Measurements from ENCODE around the gene COX18. TPM values are rescaled to one million over a fixed set of nuclear protein-coding genes. Genes with fewer than 3 reads are reported as not detected.

Gene COX18
- total RNA-seq, 1 donor from 2014 or later = 17.7 TPM

DNA sequence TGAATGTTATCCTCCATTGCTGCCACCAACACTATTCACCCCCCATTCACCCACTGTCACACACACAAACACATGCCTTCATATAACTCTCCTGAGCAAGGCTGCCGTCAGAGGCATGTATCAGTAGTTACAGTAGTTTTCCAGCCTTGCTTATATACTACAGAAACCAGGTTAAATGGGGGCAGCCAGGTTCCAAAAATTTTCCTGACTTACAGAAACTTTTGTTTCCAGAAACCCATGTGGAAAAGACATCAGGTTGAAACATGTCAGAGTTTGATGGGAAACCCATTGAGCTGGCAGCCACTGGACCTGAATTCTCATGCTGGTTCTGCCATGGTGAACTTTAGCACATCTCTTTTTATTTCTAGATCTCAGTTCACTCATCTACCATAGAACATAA is 64.0 kb downstream of the COX18 start:
- Mint-ChIP-seq H3K4me3 (no peak overlapping the region), H3K36me3 (no peaks in the 10 kb centered on the region), H3K27ac (no peak overlapping the region), H3K4me1 (no peaks in the 10 kb centered on the region), H3K9me3 (peaks cover 9% of the 10 kb centered on the region), H3K27me3 (ENCODE audit: low read depth) (no peaks in the 10 kb centered on the region)
- TF ChIP-seq, protein P1, sequence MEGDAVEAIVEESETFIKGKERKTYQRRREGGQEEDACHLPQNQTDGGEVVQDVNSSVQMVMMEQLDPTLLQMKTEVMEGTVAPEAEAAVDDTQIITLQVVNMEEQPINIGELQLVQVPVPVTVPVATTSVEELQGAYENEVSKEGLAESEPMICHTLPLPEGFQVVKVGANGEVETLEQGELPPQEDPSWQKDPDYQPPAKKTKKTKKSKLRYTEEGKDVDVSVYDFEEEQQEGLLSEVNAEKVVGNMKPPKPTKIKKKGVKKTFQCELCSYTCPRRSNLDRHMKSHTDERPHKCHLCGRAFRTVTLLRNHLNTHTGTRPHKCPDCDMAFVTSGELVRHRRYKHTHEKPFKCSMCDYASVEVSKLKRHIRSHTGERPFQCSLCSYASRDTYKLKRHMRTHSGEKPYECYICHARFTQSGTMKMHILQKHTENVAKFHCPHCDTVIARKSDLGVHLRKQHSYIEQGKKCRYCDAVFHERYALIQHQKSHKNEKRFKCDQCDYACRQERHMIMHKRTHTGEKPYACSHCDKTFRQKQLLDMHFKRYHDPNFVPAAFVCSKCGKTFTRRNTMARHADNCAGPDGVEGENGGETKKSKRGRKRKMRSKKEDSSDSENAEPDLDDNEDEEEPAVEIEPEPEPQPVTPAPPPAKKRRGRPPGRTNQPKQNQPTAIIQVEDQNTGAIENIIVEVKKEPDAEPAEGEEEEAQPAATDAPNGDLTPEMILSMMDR (IDR thresholded peaks at IDR 0.05; ENCODE audit: unreplicated experiment) = no peak
- no peak for DNase-seq (ENCODE audit: low spot score in 2 of 2, unreplicated experiment in 2 of 2)

Other genes starting within 250 kb of the COX18 start
- 92.5 to 93.0 TPM (median 92.7 TPM) in 3 replicates for gene ANKRD17, start 189.1 kb upstream of the COX18 start, total RNA-seq

Data from mesothelial cell of epicardium (in vitro differentiated cells).